Activated naive CD8-positive, alpha-beta T cell treated with anti-CD3 and anti-CD28 coated beads for 36 hours (primary cell): ENCODE data around the gene SPIRE1. TPM values are rescaled to one million over a fixed set of nuclear protein-coding genes. Genes with fewer than 3 reads are reported as not detected.
"Not testable (repeated sequence)": the region's sequence is repeated elsewhere in the genome, so short reads cannot be mapped to it uniquely, and the experiment has no call there.

Experiments used
- DNase-seq: peaks from one replicate; pipeline ENCODE4 v3.0.0; 2021
- H3K27ac Mint-ChIP-seq: one replicate; pipeline ENCODE4 v1.8.0; 2022; ENCODE audit warnings: mild to moderate bottlenecking, moderate library complexity, mixed read lengths
- H3K27me3 Mint-ChIP-seq: one replicate; pipeline ENCODE4 v1.8.0; 2022; ENCODE audit warnings: mild to moderate bottlenecking, mixed read lengths
- H3K36me3 Mint-ChIP-seq: one replicate; pipeline ENCODE4 v1.8.0; 2021; ENCODE audit warnings: mild to moderate bottlenecking, mixed read lengths
- H3K4me1 Mint-ChIP-seq: one replicate; pipeline ENCODE4 v1.8.0; 2021; ENCODE audit warnings: mixed read lengths
- H3K4me3 Mint-ChIP-seq: one replicate; pipeline ENCODE4 v1.8.0; 2022; ENCODE audit warnings: mild to moderate bottlenecking, moderate library complexity, mixed read lengths
- H3K9me3 Mint-ChIP-seq: one replicate; pipeline ENCODE4 v1.8.0; 2022; ENCODE audit warnings: mixed read lengths
- total RNA-seq, 2 experiments: library from RNA; stranded (reverse); gene quantifications; one replicate each; pipeline ENCODE4 v1.2.3, GENCODE V29; 2021

Gene SPIRE1
- total RNA-seq, 2 experiments from 2014 or later, result 4.6 to 6.0 TPM

DNA sequence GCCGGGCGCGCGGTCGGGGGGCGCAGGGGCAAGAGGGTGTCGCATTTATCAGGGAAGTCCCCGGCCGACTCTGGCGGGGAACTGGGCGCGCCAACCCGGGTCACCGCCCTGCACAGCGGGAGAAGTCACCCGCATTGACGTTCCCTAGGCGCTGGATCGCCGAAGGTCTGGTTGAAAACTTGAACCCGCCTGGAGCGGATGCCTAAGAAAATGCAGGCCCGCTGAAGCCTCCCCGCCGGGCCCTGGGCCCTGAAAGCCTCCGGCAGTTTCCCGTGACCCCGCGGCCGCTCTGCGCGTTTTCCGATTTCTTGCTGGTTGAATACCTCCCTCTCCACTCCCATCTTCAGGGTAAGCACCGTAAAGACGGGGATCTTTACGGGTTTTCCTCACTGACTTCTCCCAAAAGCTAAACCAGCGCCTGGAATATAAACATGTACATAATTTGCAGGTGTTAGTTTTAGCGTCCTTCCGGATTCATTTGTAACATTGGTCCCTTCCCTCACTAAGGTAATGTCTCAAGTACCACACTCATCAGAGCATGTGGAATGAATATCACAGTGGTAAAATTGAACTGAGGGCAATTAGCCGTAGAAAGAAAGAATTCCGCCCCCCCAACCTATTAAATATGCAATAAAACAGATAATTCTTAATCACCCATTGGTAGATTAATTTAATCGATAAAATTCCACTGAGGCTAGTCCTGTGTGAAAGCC lies 675 bp upstream of the SPIRE1 start:
- Mint-ChIP-seq H3K4me3 (peak overlapping the region; percentile 81), H3K27me3 (peaks cover 31% of the 10 kb centered on the region), H3K27ac (no peak overlapping the region), H3K36me3 (no peaks in the 10 kb centered on the region), H3K9me3 (no peaks in the 10 kb centered on the region), H3K4me1 (peaks cover 17% of the 10 kb centered on the region)
- no peak for DNase-seq

DNA sequence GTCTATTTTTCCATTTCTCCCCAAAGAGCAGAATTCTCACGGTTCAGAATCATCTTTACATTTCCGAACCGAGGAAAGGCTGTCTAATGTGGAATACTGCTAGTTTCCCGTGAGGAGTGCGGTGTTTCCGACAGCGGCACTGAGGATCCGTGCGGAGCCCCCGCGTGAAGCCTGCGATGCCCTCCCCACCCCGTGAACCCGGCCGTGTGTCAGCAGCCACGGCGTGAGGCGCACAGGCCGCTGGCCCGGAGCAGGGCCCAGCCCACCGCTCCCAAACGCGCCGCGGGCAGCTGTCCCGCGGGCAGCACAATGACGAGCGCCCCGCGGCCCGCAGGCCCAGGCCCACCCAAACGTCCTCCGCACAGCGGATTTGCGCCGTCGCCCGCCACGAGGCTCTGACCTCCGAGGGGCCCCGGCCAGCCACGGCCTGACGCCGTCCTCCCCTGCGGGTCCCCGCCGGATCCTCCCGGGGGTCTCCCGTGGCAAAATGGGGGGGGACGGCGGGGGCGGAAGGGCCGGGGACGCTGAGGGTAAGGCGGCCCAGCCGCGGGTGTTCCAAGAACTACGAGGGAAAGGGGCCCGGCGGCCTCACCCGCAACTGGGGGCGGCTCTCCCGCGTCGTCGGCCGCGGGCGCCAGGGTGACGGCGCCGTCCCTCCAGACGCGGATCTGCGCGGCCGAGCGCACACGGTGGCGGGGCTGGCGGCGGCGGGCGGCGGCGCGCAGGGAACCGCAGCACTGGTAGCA lies 796 bp downstream of the SPIRE1 start:
- Mint-ChIP-seq H3K4me1 (peaks cover 20% of the 10 kb centered on the region), H3K27me3 (peaks cover 35% of the 10 kb centered on the region), H3K36me3 (no peaks in the 10 kb centered on the region), H3K27ac (no peak overlapping the region), H3K4me3 (peak overlapping the region; percentile 80), H3K9me3 (no peaks in the 10 kb centered on the region)
- DNase-seq, result peak; percentile 42

DNA sequence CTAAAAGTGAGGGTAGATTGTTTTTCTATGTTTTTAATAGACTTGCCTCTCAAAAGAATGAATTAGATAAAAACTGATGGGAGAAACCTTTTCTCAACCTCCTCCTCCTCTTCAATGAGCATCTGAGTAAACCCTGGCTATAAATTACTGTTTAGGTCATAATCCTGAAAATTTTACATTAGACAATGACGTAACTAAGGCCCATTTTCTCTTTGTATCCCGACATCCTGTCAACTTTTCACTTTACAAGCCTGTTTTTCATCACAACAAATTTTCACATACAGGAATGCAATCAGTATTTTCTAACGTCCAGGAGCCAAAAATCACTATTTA lies 1.3 kb downstream of the SPIRE1 start:
- peak overlapping the region; percentile 80 for H3K4me3 Mint-ChIP-seq
- no peaks in the 10 kb centered on the region for H3K36me3 Mint-ChIP-seq
- H3K9me3 Mint-ChIP-seq, result no peaks in the 10 kb centered on the region
- peaks cover 20% of the 10 kb centered on the region for H3K4me1 Mint-ChIP-seq
- no peak for DNase-seq
- H3K27ac Mint-ChIP-seq, result no peak overlapping the region
- H3K27me3 Mint-ChIP-seq, result peaks cover 37% of the 10 kb centered on the region

DNA sequence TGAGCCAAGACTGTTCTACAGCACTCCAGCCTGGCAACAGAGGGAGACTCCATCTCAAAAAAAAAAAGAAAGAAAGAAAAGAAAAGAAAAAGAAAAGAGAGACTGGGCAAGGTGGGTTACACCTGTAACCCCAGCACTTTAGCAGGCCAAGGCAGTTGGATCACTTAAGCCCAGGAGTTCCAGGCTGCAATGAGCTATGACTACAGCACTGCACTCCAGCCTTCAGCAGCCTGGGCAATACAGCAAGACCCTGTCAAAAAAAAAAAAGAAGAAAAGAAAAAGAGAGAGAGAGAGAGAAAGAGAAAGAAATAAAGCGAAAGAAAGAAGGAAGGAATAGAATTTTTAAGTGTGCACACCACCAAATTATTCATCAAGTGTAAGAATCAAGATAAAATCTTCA lies 2.9 kb downstream of the SPIRE1 start:
- DNase-seq, result no peak
- Mint-ChIP-seq H3K36me3 (no peaks in the 10 kb centered on the region), H3K4me1 (peaks cover 20% of the 10 kb centered on the region), H3K9me3 (no peaks in the 10 kb centered on the region), H3K27me3 (peaks cover 43% of the 10 kb centered on the region), H3K4me3 (no peak overlapping the region), H3K27ac (no peak overlapping the region)

DNA sequence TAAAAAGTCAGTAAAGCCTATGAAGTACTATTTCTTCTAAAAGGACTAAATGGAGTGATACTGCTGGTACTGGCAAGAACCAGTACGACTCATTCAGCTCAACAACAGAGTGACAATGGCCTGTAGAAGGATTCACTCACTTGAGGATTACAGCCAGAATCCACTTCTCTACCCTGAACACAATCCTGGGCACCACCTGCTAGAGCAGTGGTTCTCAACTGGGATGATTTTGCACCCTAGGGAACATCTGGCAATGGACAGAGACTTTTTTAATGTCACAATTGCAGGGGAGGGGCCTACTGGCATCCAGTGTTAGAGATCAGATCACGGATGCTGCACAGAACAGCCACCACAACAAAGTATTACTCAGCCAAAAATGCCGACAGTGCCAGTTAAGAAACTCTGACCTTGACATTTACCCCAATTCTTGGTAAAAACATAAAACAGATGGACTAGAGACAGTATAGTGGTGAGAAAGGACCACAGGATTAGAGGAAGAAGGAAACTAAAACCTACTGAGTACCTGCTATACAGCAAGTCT lies 5.0 kb downstream of the SPIRE1 start:
- H3K36me3 Mint-ChIP-seq, result no peaks in the 10 kb centered on the region
- H3K27ac Mint-ChIP-seq, result no peak overlapping the region
- H3K9me3 Mint-ChIP-seq, result no peaks in the 10 kb centered on the region
- H3K27me3 Mint-ChIP-seq, result peaks cover 36% of the 10 kb centered on the region
- no peak overlapping the region for H3K4me3 Mint-ChIP-seq
- peak; percentile 16 for DNase-seq
- peaks cover 13% of the 10 kb centered on the region for H3K4me1 Mint-ChIP-seq

DNA sequence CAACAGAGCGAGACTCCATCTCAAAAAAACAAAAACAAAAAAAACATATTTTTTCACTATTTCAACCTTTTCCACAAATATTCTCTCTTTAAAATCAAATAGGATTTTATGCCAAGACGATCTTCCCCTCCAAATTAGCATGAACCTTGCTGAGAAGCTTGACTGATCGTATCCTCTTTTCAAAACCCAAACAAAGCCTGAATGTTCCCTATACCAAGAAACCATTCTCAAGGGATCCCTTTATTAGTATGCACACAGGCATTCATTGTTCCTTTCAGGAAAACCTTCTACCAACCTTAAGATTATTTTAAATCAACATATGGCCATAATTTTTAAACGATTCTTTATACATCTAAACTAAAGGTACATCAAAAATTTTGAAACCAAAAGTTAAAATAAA lies 6.3 kb downstream of the SPIRE1 start:
- no peaks in the 10 kb centered on the region for H3K36me3 Mint-ChIP-seq
- H3K4me1 Mint-ChIP-seq, result peaks cover 11% of the 10 kb centered on the region
- H3K27me3 Mint-ChIP-seq, result peaks cover 34% of the 10 kb centered on the region
- H3K27ac Mint-ChIP-seq, result no peak overlapping the region
- no peak for DNase-seq
- H3K4me3 Mint-ChIP-seq, result no peak overlapping the region
- H3K9me3 Mint-ChIP-seq, result no peaks in the 10 kb centered on the region

DNA sequence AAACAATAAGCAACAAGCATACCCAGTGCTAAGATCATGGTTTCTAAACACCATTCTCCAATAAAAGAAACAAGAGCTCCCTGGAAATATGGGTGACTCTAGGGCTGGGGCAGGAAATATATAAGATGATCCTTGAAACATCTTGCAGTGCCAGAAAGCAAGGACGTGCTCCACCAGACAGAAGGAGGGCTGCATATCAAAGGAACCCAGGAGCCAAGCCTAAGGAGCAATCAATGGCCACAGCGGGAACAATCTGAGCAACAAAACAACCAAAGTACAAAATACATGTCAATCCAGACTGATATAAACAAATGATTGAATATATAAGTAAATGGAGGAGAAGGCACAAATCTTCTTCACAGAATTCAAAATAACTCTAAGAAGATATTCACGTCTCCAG lies 10.1 kb downstream of the SPIRE1 start:
- Mint-ChIP-seq H3K36me3 (no peaks in the 10 kb centered on the region), H3K4me1 (peaks cover under 1% of the 10 kb centered on the region), H3K27me3 (peaks cover 12% of the 10 kb centered on the region), H3K9me3 (no peaks in the 10 kb centered on the region), H3K4me3 (no peak overlapping the region), H3K27ac (no peak overlapping the region)
- no peak for DNase-seq

DNA sequence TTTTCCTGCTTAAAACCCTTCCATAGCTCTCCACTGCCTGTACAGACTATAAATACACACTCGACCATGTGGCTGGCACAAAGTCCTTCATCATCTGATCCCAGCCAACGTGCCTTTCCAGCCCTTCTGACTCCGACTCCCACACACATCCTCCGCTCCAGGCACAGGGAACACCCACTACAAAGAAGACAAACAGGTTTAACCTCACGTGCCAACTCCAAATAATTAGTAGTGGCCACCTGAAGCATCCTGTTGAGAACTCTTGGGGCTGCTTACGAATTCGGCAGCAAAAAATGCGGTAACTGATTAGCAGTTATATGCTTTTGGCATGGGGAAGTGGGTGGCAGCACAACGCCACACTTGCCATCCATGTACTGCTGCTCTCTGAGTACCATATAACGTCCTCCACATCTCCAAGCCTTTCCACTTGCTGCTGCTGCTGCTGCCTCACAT lies 12.1 kb downstream of the SPIRE1 start:
- Mint-ChIP-seq H3K36me3 (no peaks in the 10 kb centered on the region), H3K4me3 (no peak overlapping the region), H3K27me3 (peaks cover 4% of the 10 kb centered on the region)

DNA sequence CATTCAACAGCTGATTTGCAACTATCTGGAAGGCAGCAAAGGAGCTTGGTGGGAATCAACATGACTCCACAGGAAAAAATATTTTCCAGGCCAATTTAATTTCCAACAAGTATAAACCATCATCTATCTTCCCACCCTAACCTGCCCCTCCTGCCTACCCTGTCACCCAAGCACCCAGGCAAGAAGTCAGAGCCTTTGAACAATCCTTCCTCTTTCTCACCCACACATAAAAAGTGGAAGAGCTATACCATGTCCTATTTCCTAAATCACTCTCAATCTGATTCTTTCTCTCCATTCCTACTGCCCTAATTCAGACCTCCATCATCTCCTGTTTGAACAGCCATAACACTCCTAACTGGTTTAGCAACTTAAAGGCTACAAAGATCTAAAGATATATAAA lies 12.7 kb downstream of the SPIRE1 start:
- Mint-ChIP-seq H3K4me3 (no peak overlapping the region), H3K4me1 (no peaks in the 10 kb centered on the region), H3K27me3 (peaks cover 4% of the 10 kb centered on the region), H3K27ac (no peak overlapping the region), H3K36me3 (no peaks in the 10 kb centered on the region), H3K9me3 (no peaks in the 10 kb centered on the region)
- DNase-seq, result no peak

More for the DNA sequence above, 12.1 kb downstream of the SPIRE1 start:
- Mint-ChIP-seq H3K9me3 (no peaks in the 10 kb centered on the region), H3K4me1 (no peaks in the 10 kb centered on the region), H3K27ac (no peak overlapping the region)
- DNase-seq, result no peak

DNA sequence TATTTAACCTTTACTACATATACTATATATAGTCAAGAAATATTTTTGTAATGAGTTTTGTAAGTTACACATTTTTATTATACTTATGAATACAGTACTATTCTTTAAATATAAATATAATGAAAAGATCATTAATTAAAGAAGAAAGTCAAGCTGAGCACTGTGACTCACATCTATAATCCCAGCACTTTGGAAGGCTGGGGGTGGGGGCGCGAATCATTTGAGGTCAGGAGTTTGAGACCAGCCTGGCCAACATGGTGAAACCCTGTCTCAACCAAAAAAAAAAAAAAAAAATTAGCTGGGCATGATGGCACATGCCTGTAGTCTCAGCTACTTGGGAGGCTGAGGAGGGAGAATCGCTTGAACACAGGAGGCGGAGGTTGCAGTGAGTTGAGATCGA lies 14.2 kb downstream of the SPIRE1 start:
- not testable (repeated sequence) for H3K4me1 Mint-ChIP-seq, H3K9me3 Mint-ChIP-seq, H3K4me3 Mint-ChIP-seq, H3K27ac Mint-ChIP-seq, DNase-seq, H3K36me3 Mint-ChIP-seq, H3K27me3 Mint-ChIP-seq

DNA sequence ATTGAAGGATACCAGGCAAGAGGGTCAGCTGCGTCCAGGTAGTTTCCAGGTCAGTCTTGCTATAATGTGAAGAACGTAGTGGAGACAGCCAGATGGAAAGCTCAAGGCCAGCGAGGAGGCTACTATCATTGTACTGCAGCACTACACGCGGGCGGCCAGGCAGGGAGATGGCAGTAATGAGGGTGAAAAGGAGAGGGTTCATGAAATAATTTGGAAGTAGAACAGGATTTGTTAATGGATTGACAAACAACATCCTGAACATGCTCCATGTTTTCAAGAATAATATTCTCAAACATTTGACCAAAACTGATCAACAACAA lies 17.1 kb downstream of the SPIRE1 start:
- H3K4me1 Mint-ChIP-seq, result peaks cover 4% of the 10 kb centered on the region
- no peak overlapping the region for H3K27ac Mint-ChIP-seq
- H3K9me3 Mint-ChIP-seq, result no peaks in the 10 kb centered on the region
- peaks cover 4% of the 10 kb centered on the region for H3K27me3 Mint-ChIP-seq
- no peaks in the 10 kb centered on the region for H3K36me3 Mint-ChIP-seq
- no peak overlapping the region for H3K4me3 Mint-ChIP-seq
- DNase-seq, result no peak

DNA sequence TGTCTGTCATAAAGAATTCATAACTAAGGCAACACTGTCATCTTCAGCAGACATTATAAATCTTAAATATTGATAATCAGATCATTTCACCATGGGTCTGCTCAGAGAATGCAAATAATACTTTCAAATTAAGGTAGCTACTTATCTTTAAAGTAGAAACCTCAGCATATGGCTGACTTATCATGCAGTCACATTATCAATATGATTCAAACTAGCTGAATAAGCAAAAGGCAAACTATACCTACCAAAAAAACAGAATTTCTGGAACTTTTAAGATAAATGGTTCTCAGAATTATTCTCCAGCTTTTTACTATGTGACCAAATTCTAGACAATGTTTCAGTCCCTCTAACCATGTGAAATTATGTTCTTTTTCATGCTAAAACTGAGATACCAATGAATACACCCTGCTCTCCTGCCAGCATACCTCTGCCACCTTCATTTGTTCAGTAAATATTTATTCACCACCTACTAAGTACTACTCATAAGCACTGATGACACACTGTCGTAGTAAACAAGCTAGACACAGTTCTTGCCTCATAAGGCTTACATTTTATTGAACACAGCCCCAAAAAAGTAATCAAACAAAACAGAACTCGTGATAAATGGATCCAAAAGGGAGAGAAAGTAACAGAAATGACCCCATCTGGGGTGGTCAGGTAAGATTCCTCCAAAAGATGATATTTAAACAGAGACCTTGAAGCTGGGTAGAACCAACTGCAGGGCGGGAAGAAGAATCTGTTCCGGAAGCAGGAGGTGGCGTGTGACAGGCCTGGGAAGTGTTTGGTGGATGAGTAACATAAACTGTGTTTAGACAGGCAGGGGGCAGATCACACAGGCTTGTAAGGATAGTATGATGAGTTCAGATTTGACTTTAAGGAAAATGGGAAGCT lies 17.7 kb downstream of the SPIRE1 start:
- Mint-ChIP-seq H3K27ac (no peak overlapping the region), H3K4me3 (no peak overlapping the region), H3K27me3 (peaks cover 4% of the 10 kb centered on the region), H3K4me1 (peaks cover 4% of the 10 kb centered on the region), H3K36me3 (no peaks in the 10 kb centered on the region), H3K9me3 (no peaks in the 10 kb centered on the region)
- DNase-seq, result no peak

DNA sequence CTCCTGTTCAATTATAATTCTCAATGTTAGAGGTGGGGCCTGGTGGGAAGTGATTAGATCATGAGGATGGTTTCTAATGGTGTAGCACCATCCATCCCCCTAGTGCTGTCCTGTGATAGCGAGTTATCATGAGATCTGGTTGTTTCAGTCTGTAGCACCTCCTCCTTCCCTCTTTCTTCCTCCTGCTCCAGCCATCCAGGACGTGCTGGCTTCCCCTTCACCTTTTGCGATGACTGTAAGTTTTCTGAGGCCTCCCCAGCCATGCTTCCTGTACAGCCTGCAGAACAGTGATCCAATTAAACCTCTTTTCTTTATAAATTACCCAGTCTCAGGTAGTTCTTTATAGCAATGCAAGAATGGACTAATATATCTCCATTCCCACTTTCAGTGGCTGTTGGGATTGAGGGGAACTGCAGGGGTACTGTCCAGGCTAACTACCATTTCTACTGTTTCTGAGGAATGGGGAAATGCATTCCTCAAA lies 19.2 kb downstream of the SPIRE1 start:
- no peaks in the 10 kb centered on the region for H3K9me3 Mint-ChIP-seq
- peaks cover 4% of the 10 kb centered on the region for H3K27me3 Mint-ChIP-seq
- no peaks in the 10 kb centered on the region for H3K36me3 Mint-ChIP-seq
- H3K4me1 Mint-ChIP-seq, result peaks cover 4% of the 10 kb centered on the region
- no peak for DNase-seq
- H3K27ac Mint-ChIP-seq, result no peak overlapping the region
- H3K4me3 Mint-ChIP-seq, result no peak overlapping the region

DNA sequence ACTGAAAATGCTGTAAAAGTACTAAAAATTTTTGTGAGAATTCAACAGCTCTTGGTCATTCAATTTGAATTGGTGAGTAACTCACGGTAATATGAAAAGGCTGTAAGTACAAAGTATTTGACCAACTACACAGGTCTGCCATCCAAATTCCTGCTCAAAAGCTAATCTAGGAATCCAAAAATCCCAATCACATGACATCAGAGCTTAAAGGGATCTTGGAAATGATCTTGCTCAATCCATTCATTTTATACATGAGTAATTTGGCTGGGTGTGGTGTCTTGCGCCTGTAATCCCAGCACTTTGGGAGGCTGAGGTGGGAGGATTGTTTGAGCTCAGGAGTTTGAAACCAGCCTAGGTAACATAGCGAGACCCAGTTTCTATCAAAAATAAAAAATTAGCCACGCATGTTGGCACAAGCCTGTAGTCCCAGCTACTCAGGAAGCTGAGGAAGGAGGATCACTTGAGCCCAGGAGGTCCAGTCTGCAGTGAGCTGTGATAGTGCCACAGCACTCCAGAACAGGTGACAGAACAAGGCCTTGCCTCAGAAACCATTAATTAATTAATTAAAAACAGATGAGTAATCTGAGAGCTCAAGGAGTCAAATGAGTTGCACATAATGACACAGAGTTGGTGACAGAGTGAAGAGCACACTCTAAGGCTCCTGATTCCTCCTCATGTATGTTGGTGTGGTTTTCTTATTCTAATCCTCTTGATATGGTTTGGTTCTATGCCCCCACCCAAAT lies 19.8 kb downstream of the SPIRE1 start:
- Mint-ChIP-seq H3K9me3 (no peaks in the 10 kb centered on the region), H3K4me3 (no peak overlapping the region), H3K27me3 (no peaks in the 10 kb centered on the region), H3K36me3 (no peaks in the 10 kb centered on the region), H3K27ac (no peak overlapping the region), H3K4me1 (peaks cover 4% of the 10 kb centered on the region)
- DNase-seq, result no peak
